Right lobe of liver (tissue), 6 donors: Measurements from ENCODE around the gene AP3D1. TPM values are rescaled to one million over a fixed set of nuclear protein-coding genes. Genes with fewer than 3 reads are reported as not detected.

Experiments used
- ATAC-seq, 4 donors: fragments of 200-7000 bp; cut with Tn5 transposase; one replicate each; pipeline ENCODE4 v1.9.1; 2020; ENCODE audit warnings: mild to moderate bottlenecking in 4 of 4, moderate library complexity in 4 of 4
- DNase-seq, 3 donors: peaks; one replicate each; pipeline ENCODE4 v3.0.0-alpha.2; 2020
- H3K27ac ChIP-seq, 3 donors: fragments of 200-600 bp; one replicate each; pipeline ENCODE4 v1.8.0; 2022
- H3K27me3 ChIP-seq, 2 donors: fragments of 200-600 bp; one replicate each; pipeline ENCODE4 v1.8.0; 2022
- H3K36me3 ChIP-seq, 4 donors: fragments of 200-600 bp; sonication (generic) in 1 of 4; one replicate each; pipeline versions ENCODE4 v1.5.1 to v1.8.0; 2017 to 2022; ENCODE audit warnings: control low read depth in 1 of 4
- H3K4me1 ChIP-seq, 4 donors: fragments of 200-600 bp; sonication (generic) in 1 of 4; one replicate each; pipeline versions ENCODE4 v1.5.1 to v1.8.0; 2017 to 2022; ENCODE audit warnings: control low read depth in 1 of 4
- H3K4me3 ChIP-seq, 3 donors: fragments of 200-600 bp; one replicate each; pipeline ENCODE4 v1.8.0; 2022
- H3K9me3 ChIP-seq, 4 donors: fragments of 200-600 bp; sonication (generic) in 1 of 4; one replicate each; pipeline versions ENCODE4 v1.5.1 to v1.8.0; 2017 to 2022; ENCODE audit warnings: control low read depth in 1 of 4
- CTCF ChIP-seq, 4 donors: fragments of 200-600 bp in 3 of 4; fragments of 450-650 bp in 1 of 4; IDR thresholded peaks; one replicate each; pipeline versions ENCODE4 v1.5.1 to v1.8.0; 2016 to 2022; ENCODE audit warnings: antibody characterized with exemption in 4 of 4, mild to moderate bottlenecking in 2 of 4
- POLR2A ChIP-seq: fragments of 450-650 bp; IDR thresholded peaks from one replicate; pipeline ENCODE4 v1.6.1; 2017; ENCODE audit warnings: antibody characterized with exemption, mild to moderate bottlenecking
- WGBS: methylation state at CpG from one replicate; pipeline ENCODE4 v1.1.6; 2018; ENCODE audit warnings: low coverage, low lambda C conversion rate; ENCODE audit not compliant: insufficient coverage; ENCODE audit errors: missing lambda C conversion rate; 5-methylcytosine and 5-hydroxymethylcytosine counted together
- intact Hi-C, 2 donors: fragments of 100-400 bp; cut with DNase I; formaldehyde crosslinking; loops; one replicate each; pipeline versions ENCODE4 v1.11.2 to v1.14.1; 2022
- total RNA-seq, 6 experiments: library from RNA; depleted of rRNA in 2 of 6; stranded (reverse); fragments of >200 nt in 2 of 6; fragmentation: NEBNext Ultra II Directional in 3 of 6; extraction: Animal tissue kit (Norgen Biotek cat#: 25700) in 3 of 6; gene quantifications; one replicate each; pipeline versions ENCODE4 v1.1.0 to v1.2.4, GENCODE V29; 2016 to 2023
- donor health status: DM: no; HTN: yes; CAD: no.
- donor health status: DM: no; HTN: no; CAD: no.
- donor health status: DM: no; HTN: no; CAD: no.
- donor health status: DM: no; HTN: yes; CAD: no.
- donor health status: DM: no; HTN: yes; CAD: no.

Gene AP3D1
- total RNA-seq, 6 experiments from 2014 or later, result 55.5 to 99.0 (median 65.5) TPM

- Histone ChIP-seq H3K4me3 (no peak overlapping the region), H3K4me1 (no peaks in the 10 kb centered on the region), H3K27me3 (no peaks in the 10 kb centered on the region), H3K27ac (no peak overlapping the region), H3K9me3 (no peaks in the 10 kb centered on the region), H3K36me3 (peaks cover 0 to 41% (median 8%) of the 10 kb centered on the region in 4 donors)
- DNase-seq, result no peak
- intact Hi-C loops, result no loop called here
- no peak for ATAC-seq
- no CpG with 5 or more reads among the region's 23 CpGs for WGBS
- TF ChIP-seq POLR2A, result no peak
These were observed 71.5 kb downstream of the AP3D1 start for GRCh38 chr19:2079865-2080301.

- Histone ChIP-seq H3K36me3 (peaks cover 0 to 43% (median 8%) of the 10 kb centered on the region in 4 donors), H3K9me3 (no peaks in the 10 kb centered on the region), H3K4me3 (no peak overlapping the region), H3K27ac (no peak overlapping the region), H3K4me1 (no peaks in the 10 kb centered on the region), H3K27me3 (no peaks in the 10 kb centered on the region)
- intact Hi-C loops, result no loop called here
- ATAC-seq (no peak), DNase-seq (peak in 1 of 3 donors; percentile 48)
- TF ChIP-seq POLR2A (no peak), CTCF (IDR thresholded peaks at IDR 0.05) (no peak)
- WGBS, result 80% methylated on average over 5 of the region's 32 CpGs
These were observed 72.1 kb downstream of the AP3D1 start for GRCh38 chr19:2079076-2079864.

GRCh38 chr19:2077833-2078619, 73.3 kb downstream of the AP3D1 start:
- DNase-seq, result no peak
- WGBS, result 97% methylated on average over 19 of the region's 44 CpGs
- intact Hi-C loops, result no loop called here
- peaks cover 0 to 45% (median 13%) of the 10 kb centered on the region in 4 donors for H3K36me3 ChIP-seq
- H3K27me3 ChIP-seq, result no peaks in the 10 kb centered on the region
- H3K4me3 ChIP-seq, result no peak overlapping the region
- no peak overlapping the region for H3K27ac ChIP-seq
- ATAC-seq, result no peak
- TF ChIP-seq CTCF (IDR thresholded peaks at IDR 0.05), result no peak
- TF ChIP-seq POLR2A, result no peak
- H3K9me3 ChIP-seq, result no peaks in the 10 kb centered on the region
- no peaks in the 10 kb centered on the region for H3K4me1 ChIP-seq

GRCh38 chr19:2077398-2077797, 74.0 kb downstream of the AP3D1 start:
- Histone ChIP-seq H3K4me1 (no peaks in the 10 kb centered on the region), H3K36me3 (peaks cover 0 to 51% (median 15%) of the 10 kb centered on the region in 4 donors), H3K27me3 (no peaks in the 10 kb centered on the region), H3K4me3 (no peak overlapping the region), H3K9me3 (no peaks in the 10 kb centered on the region), H3K27ac (no peak overlapping the region)
- no peak for ATAC-seq
- no peak for DNase-seq
- TF ChIP-seq CTCF (IDR thresholded peaks at IDR 0.05), result no peak
- TF ChIP-seq POLR2A, result no peak
- WGBS, result 88% methylated on average over 4 of the region's 7 CpGs
- intact Hi-C loops, result no loop called here

GRCh38 chr19:2076526-2076944, 74.8 kb downstream of the AP3D1 start:
- H3K36me3 ChIP-seq, result peaks cover 0 to 51% (median 15%) of the 10 kb centered on the region in 4 donors
- DNase-seq, result no peak

More at GRCh38 chr19:2076526-2076944, 74.8 kb downstream of the AP3D1 start:
- Histone ChIP-seq H3K9me3 (no peaks in the 10 kb centered on the region), H3K4me1 (no peaks in the 10 kb centered on the region), H3K4me3 (no peak overlapping the region), H3K27me3 (no peaks in the 10 kb centered on the region), H3K27ac (no peak overlapping the region)
- TF ChIP-seq POLR2A, result no peak
- no peak for TF ChIP-seq CTCF (IDR thresholded peaks at IDR 0.05)
- no peak for ATAC-seq
- 98% methylated on average over 17 of the region's 32 CpGs for WGBS
- intact Hi-C loops, result no loop called here
